HEK293 (cell line): ENCODE results near the gene SLC39A3.

Experiments used
- INSM2 ChIP-seq: fragments of 450-650 bp; formaldehyde crosslinking; IDR thresholded peaks from 2 replicates; pipeline ENCODE4 v1.5.1; 2016; ENCODE audit warnings: missing biosample characterization, missing genetic modification characterization
- ZNF174 ChIP-seq: fragments of 450-650 bp; formaldehyde crosslinking; IDR thresholded peaks from 2 replicates; pipeline ENCODE4 v1.5.0; 2017; ENCODE audit warnings: missing biosample characterization, mild to moderate bottlenecking, missing genetic modification characterization
- ZNF239 ChIP-seq: fragments of 450-650 bp; formaldehyde crosslinking; IDR thresholded peaks from 2 replicates; pipeline ENCODE4 v1.5.1; 2016; ENCODE audit warnings: missing biosample characterization, missing genetic modification characterization

- no peak for TF ChIP-seq ZNF239 (tag by site-specific recombination)
- TF ChIP-seq INSM2 (tag by site-specific recombination): no peak
- no peak for TF ChIP-seq ZNF174 (tag by site-specific recombination)
Observed at GRCh38 chr19:2767688-2768087, 27.9 kb upstream of the SLC39A3 start.
